Naive thymus-derived CD4-positive, alpha-beta T cell (primary cell): ENCODE data around the gene SLC1A1. TPM values are rescaled to one million over a fixed set of nuclear protein-coding genes. Genes with fewer than 3 reads are reported as not detected.

Experiments used
- ATAC-seq: fragments of 150-1000 bp; cut with Tn5 transposase; 2 replicates; pipeline ENCODE4 v1.10.0; 2021; ENCODE audit warnings: mild to moderate bottlenecking, moderate library complexity
- CTCF ChIA-PET: fragments of 350-600 bp; sonication (Branson Sonifier 250); formaldehyde crosslinking; loops from one replicate; lab custom pipeline; 2021; ENCODE audit warnings: antibody characterized with exemption; lab: Charles Lee
- POLR2A ChIA-PET: fragments of 350-600 bp; sonication (Branson Sonifier 250); formaldehyde crosslinking; loops from one replicate; lab custom pipeline; 2021; ENCODE audit warnings: antibody characterized with exemption, inconsistent platforms; lab: Charles Lee
- DNase-seq, 9 donors: peaks; one replicate each; pipeline versions ENCODE4 v3.0.0 to v3.0.0-alpha.2; 2020 to 2022; ENCODE audit warnings: mixed read lengths in 1 of 9
- H3K27ac ChIP-seq: one replicate; pipeline ENCODE4 v1.7.0; 2013; ENCODE audit warnings: mild to moderate bottlenecking, low read depth, low read length, moderate library complexity
- H3K27me3 ChIP-seq, 2 donors: one replicate each; pipeline ENCODE4 v1.7.0; 2013; ENCODE audit warnings: low read length in 2 of 2, mild to moderate bottlenecking in 2 of 2, moderate library complexity in 2 of 2; ENCODE audit not compliant: control insufficient read depth in 2 of 2, insufficient read depth in 2 of 2
- H3K36me3 ChIP-seq, 3 experiments: 1 replicate in 2 of 3; 2 replicates in 1 of 3; pipeline ENCODE4 v1.7.0; 2013; ENCODE audit warnings: low read length in 3 of 3, mild to moderate bottlenecking in 3 of 3, moderate library complexity in 1 of 3; ENCODE audit not compliant: insufficient read depth in 3 of 3, control insufficient read depth in 2 of 3
- H3K4me1 ChIP-seq, 2 donors: one replicate each; pipeline ENCODE4 v1.7.0; 2013; ENCODE audit warnings: low read length in 2 of 2, mild to moderate bottlenecking in 2 of 2, moderate library complexity in 1 of 2; ENCODE audit not compliant: control insufficient read depth in 2 of 2, insufficient read depth in 2 of 2
- H3K4me3 ChIP-seq: 2 replicates; pipeline ENCODE4 v1.7.0; 2013; ENCODE audit warnings: mild to moderate bottlenecking, low read length
- H3K9me3 ChIP-seq, 3 experiments: 1 replicate in 2 of 3; 2 replicates in 1 of 3; pipeline ENCODE4 v1.7.0; 2013; ENCODE audit warnings: low read length in 3 of 3; ENCODE audit not compliant: control insufficient read depth in 2 of 3
- H3K27ac Mint-ChIP-seq, 9 donors: one replicate each; pipeline ENCODE4 v1.8.0; 2020 to 2022; ENCODE audit warnings: mixed read lengths in 9 of 9, mild to moderate bottlenecking in 8 of 9, moderate library complexity in 5 of 9, inconsistent platforms in 2 of 9
- H3K27me3 Mint-ChIP-seq, 5 donors: one replicate each; pipeline ENCODE4 v1.8.0; 2021 to 2022; ENCODE audit warnings: mixed read lengths in 5 of 5, mild to moderate bottlenecking in 1 of 5
- H3K36me3 Mint-ChIP-seq, 5 donors: one replicate each; pipeline ENCODE4 v1.8.0; 2020 to 2022; ENCODE audit warnings: mixed read lengths in 5 of 5, mild to moderate bottlenecking in 3 of 5, inconsistent platforms in 1 of 5
- H3K4me1 Mint-ChIP-seq, 7 donors: one replicate each; pipeline ENCODE4 v1.8.0; 2020 to 2022; ENCODE audit warnings: mixed read lengths in 7 of 7, mild to moderate bottlenecking in 3 of 7, inconsistent platforms in 1 of 7
- H3K4me3 Mint-ChIP-seq, 10 donors: one replicate each; pipeline ENCODE4 v1.8.0; 2020 to 2022; ENCODE audit warnings: mild to moderate bottlenecking in 10 of 10, mixed read lengths in 10 of 10, moderate library complexity in 6 of 10, inconsistent platforms in 2 of 10
- H3K9me3 Mint-ChIP-seq, 11 donors: one replicate each; pipeline ENCODE4 v1.8.0; 2020 to 2022; ENCODE audit warnings: mixed read lengths in 11 of 11, mild to moderate bottlenecking in 4 of 11, inconsistent platforms in 1 of 11, moderate library complexity in 1 of 11
- intact Hi-C, 2 donors: fragments of 100-400 bp; cut with micrococcal nuclease; formaldehyde crosslinking; loops; one replicate each; pipeline ENCODE4 v1.15.1; 2023
- polyA plus RNA-seq, 2 donors: library from polyadenylated mRNA; unstranded; fragments of 300-500 nt; fragmentation: Illumina TruSeq; gene quantifications; one replicate each; pipeline ENCODE4 v1.2.3, GENCODE V29; 2021
- total RNA-seq, 6 experiments: library from RNA in 5 of 6; stranded (reverse) in 5 of 6; gene quantifications; 1 replicate in 5 of 6; 2 replicates in 1 of 6; pipeline ENCODE4 v1.2.3 and lab custom pipeline; 2021 to 2026

The SLC1A1 gene
- total and polyA plus RNA-seq, 7 experiments from 2014 or later = 0.12 TPM; not detected in 6

GRCh38 chr9:4494332-4494731 is 4.1 kb downstream of the SLC1A1 start:
- H3K27ac Mint-ChIP-seq = no peak overlapping the region
- H3K27me3 ChIP-seq = peaks cover 6 to 21% of the 10 kb centered on the region in 2 donors
- POLR2A ChIA-PET = interaction anchor here (0.6 to 0.7 kb wide), 2 partner anchors 1070 to 1109 kb away, joined by 3 read pairs; no protein-coding TSS in a partner anchor
- peaks cover 0 to 17% of the 10 kb centered on the region in 2 donors for H3K4me1 ChIP-seq
- intact Hi-C loops = loop anchor here (5.0 to 10.0 kb wide), 4 partner anchors 58 to 150 kb away; no protein-coding TSS in a partner anchor
- peaks cover 0 to 7% (median 3%) of the 10 kb centered on the region in 5 donors for H3K36me3 Mint-ChIP-seq
- ATAC-seq (no peak), DNase-seq (no peak)
- no peaks in the 10 kb centered on the region for H3K9me3 ChIP-seq
- peaks cover 34 to 55% (median 52%) of the 10 kb centered on the region in 5 donors for H3K27me3 Mint-ChIP-seq
- peaks cover 7 to 26% (median 15%) of the 10 kb centered on the region in 7 donors for H3K4me1 Mint-ChIP-seq
- H3K9me3 Mint-ChIP-seq = no peaks in the 10 kb centered on the region
- no peak overlapping the region for H3K27ac ChIP-seq
- H3K36me3 ChIP-seq = no peaks in the 10 kb centered on the region
- no peak overlapping the region for H3K4me3 Mint-ChIP-seq
- CTCF ChIA-PET = interaction anchor here (0.6 kb wide), 1 partner anchor 68 kb away, joined by 6 read pairs; no protein-coding TSS in a partner anchor
- H3K4me3 ChIP-seq = no peak overlapping the region

GRCh38 chr9:4494806-4495205 is 4.5 kb downstream of the SLC1A1 start:
- Histone ChIP-seq H3K4me1 (peaks cover 0 to 15% of the 10 kb centered on the region in 2 donors), H3K4me3 (no peak overlapping the region), H3K27ac (no peak overlapping the region), H3K36me3 (no peaks in the 10 kb centered on the region), H3K9me3 (no peaks in the 10 kb centered on the region), H3K27me3 (peaks cover 6 to 20% of the 10 kb centered on the region in 2 donors)
- H3K4me1 Mint-ChIP-seq = peaks cover 7 to 21% (median 15%) of the 10 kb centered on the region in 7 donors
- H3K27me3 Mint-ChIP-seq = peaks cover 34 to 52% (median 50%) of the 10 kb centered on the region in 5 donors
- ChIA-PET POLR2A (interaction anchor here (0.7 kb wide), 1 partner anchor 1109 kb away, joined by 3 read pairs; no protein-coding TSS in a partner anchor), CTCF (interaction anchor here (0.6 kb wide), 1 partner anchor 67 kb away, joined by 6 read pairs; no protein-coding TSS in a partner anchor)
- no peak overlapping the region for H3K27ac Mint-ChIP-seq
- ATAC-seq (no peak), DNase-seq (no peak)
- no peaks in the 10 kb centered on the region for H3K9me3 Mint-ChIP-seq
- H3K4me3 Mint-ChIP-seq = no peak overlapping the region
- peaks cover 0 to 7% (median 3%) of the 10 kb centered on the region in 5 donors for H3K36me3 Mint-ChIP-seq
- intact Hi-C loops = loop anchor here (5.0 to 10.0 kb wide), 4 partner anchors 57 to 150 kb away; no protein-coding TSS in a partner anchor

GRCh38 chr9:4495537-4495936 is 5.3 kb downstream of the SLC1A1 start:
- ATAC-seq (no peak), DNase-seq (no peak)
- Histone ChIP-seq H3K4me1 (peaks cover 0 to 12% of the 10 kb centered on the region in 2 donors), H3K27me3 (peaks cover 6 to 17% of the 10 kb centered on the region in 2 donors), H3K27ac (no peak overlapping the region), H3K4me3 (no peak overlapping the region), H3K36me3 (no peaks in the 10 kb centered on the region), H3K9me3 (no peaks in the 10 kb centered on the region)
- Mint-ChIP-seq H3K4me1 (peaks cover 7 to 19% (median 14%) of the 10 kb centered on the region in 7 donors), H3K27me3 (peaks cover 34 to 52% (median 48%) of the 10 kb centered on the region in 5 donors), H3K4me3 (no peak overlapping the region), H3K36me3 (peaks cover 0 to 7% (median 3%) of the 10 kb centered on the region in 5 donors), H3K9me3 (no peaks in the 10 kb centered on the region), H3K27ac (no peak overlapping the region)
- intact Hi-C loops = loop anchor here in 1 of 2 donors (10.0 kb wide), 1 partner anchor 149 kb away; no protein-coding TSS in a partner anchor
- ChIA-PET POLR2A (interaction anchor here (0.6 kb wide), 1 partner anchor 127 kb away, joined by 4 read pairs; no protein-coding TSS in a partner anchor), CTCF (no interaction called here)

DNA sequence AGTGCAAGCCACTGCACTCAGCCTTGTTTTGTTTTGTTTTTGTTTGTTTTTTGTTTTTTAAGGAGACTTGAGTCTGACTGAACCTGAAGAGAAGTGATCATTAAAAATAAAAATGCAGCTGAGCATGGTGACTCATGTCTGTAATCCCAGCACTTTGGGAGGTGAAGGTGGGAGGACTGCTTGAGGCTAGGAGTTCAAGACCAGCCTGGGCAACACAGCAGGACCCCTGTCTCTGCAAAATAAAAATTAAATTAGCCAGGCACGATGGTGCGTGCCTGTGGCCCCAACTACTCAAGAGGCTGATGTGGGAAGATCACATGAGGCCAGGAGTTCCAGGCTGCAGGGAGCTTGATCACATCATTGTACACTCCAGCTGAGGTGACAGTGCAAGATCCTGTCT is 6.2 kb downstream of the SLC1A1 start:
- Histone ChIP-seq H3K4me1 (peaks cover 0 to 3% of the 10 kb centered on the region in 2 donors), H3K27ac (no peak overlapping the region), H3K9me3 (no peaks in the 10 kb centered on the region), H3K27me3 (peaks cover 4 to 9% of the 10 kb centered on the region in 2 donors), H3K36me3 (no peaks in the 10 kb centered on the region), H3K4me3 (no peak overlapping the region)
- no peaks in the 10 kb centered on the region for H3K9me3 Mint-ChIP-seq
- no peak for ATAC-seq
- H3K27ac Mint-ChIP-seq = no peak overlapping the region
- H3K4me1 Mint-ChIP-seq = peaks cover 5 to 11% (median 8%) of the 10 kb centered on the region in 7 donors
- H3K27me3 Mint-ChIP-seq = peaks cover 32 to 46% (median 40%) of the 10 kb centered on the region in 5 donors
- no peak overlapping the region for H3K4me3 Mint-ChIP-seq
- no peak for DNase-seq
- intact Hi-C loops = loop anchor here in 1 of 2 donors (10.0 kb wide), 1 partner anchor 148 kb away; no protein-coding TSS in a partner anchor
- POLR2A ChIA-PET = no interaction called here
- CTCF ChIA-PET = no interaction called here
- peaks cover 0 to 7% (median 3%) of the 10 kb centered on the region in 5 donors for H3K36me3 Mint-ChIP-seq

GRCh38 chr9:4497395-4497794 is 7.1 kb downstream of the SLC1A1 start:
- intact Hi-C loops = loop anchor here in 1 of 2 donors (10.0 kb wide), 1 partner anchor 147 kb away; no protein-coding TSS in a partner anchor

DNA sequence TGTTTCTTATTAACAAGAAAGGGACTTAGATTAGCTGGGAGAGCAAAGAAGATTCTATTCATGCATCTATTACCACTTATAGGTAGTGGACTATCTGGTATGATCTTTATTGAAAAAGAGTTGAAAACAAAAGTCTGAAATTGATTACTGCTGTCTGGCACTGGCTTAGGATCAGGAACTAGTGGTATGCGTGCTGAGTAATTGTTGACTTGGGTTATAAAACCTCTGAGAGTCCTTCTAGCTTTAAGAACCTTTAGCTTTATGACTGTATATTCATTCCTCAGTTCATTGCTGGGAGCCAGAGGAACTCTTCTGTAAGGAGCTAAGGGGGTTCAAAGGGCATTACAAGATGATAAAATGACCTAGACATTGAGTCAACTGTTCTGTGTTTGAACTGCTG is 7.6 kb downstream of the SLC1A1 start:
- Histone ChIP-seq H3K27ac (no peak overlapping the region), H3K27me3 (peaks cover 0 to 5% of the 10 kb centered on the region in 2 donors), H3K9me3 (no peaks in the 10 kb centered on the region), H3K36me3 (no peaks in the 10 kb centered on the region), H3K4me1 (no peaks in the 10 kb centered on the region), H3K4me3 (no peak overlapping the region)
- Mint-ChIP-seq H3K9me3 (no peaks in the 10 kb centered on the region), H3K27me3 (peaks cover 18 to 34% (median 28%) of the 10 kb centered on the region in 5 donors), H3K36me3 (peaks cover 0 to 7% (median 3%) of the 10 kb centered on the region in 5 donors), H3K4me3 (no peak overlapping the region), H3K27ac (no peak overlapping the region), H3K4me1 (peaks cover 0 to 4% (median 2%) of the 10 kb centered on the region in 7 donors)
- intact Hi-C loops = loop anchor here in 1 of 2 donors (10.0 kb wide), 1 partner anchor 147 kb away; no protein-coding TSS in a partner anchor
- no peak for DNase-seq
- ChIA-PET POLR2A (interaction anchor here (0.6 kb wide), 1 partner anchor 68 kb away, joined by 3 read pairs; no protein-coding TSS in a partner anchor), CTCF (interaction anchor here (0.7 kb wide), 1 partner anchor 108 kb away, joined by 4 read pairs; no protein-coding TSS in a partner anchor)
- no peak for ATAC-seq

More at GRCh38 chr9:4497395-4497794, 7.1 kb downstream of the SLC1A1 start:
- H3K27me3 ChIP-seq = peaks cover 0 to 9% of the 10 kb centered on the region in 2 donors
- Mint-ChIP-seq H3K4me3 (no peak overlapping the region), H3K27me3 (peaks cover 23 to 38% (median 31%) of the 10 kb centered on the region in 5 donors), H3K27ac (peak overlapping the region in 1 of 9 donors; percentile 11), H3K36me3 (peaks cover 0 to 7% (median 3%) of the 10 kb centered on the region in 5 donors), H3K9me3 (no peaks in the 10 kb centered on the region), H3K4me1 (peaks cover 0 to 4% (median 2%) of the 10 kb centered on the region in 7 donors)
- no peaks in the 10 kb centered on the region for H3K4me1 ChIP-seq
- ChIA-PET POLR2A (no interaction called here), CTCF (interaction anchor here (0.7 kb wide), 1 partner anchor 108 kb away, joined by 4 read pairs; no protein-coding TSS in a partner anchor)
- ATAC-seq (no peak), DNase-seq (no peak)
- no peaks in the 10 kb centered on the region for H3K36me3 ChIP-seq
- no peaks in the 10 kb centered on the region for H3K9me3 ChIP-seq
- H3K27ac ChIP-seq = no peak overlapping the region
- H3K4me3 ChIP-seq = no peak overlapping the region
